ENCODE results near the gene KLHL17. TPM values are rescaled to one million over a fixed set of nuclear protein-coding genes. Genes with fewer than 3 reads are reported as not detected.

KLHL17 gene
- total RNA-seq, 4 donors from 2014 or later: 1.3 to 5.7 (median 2.3) TPM

- Histone ChIP-seq H3K27me3 (peaks cover 4 to 11% (median 7%) of the 10 kb centered on the region in 3 donors), H3K9me3 (no peaks in the 10 kb centered on the region), H3K27ac (no peak overlapping the region), H3K4me3 (peak overlapping the region in 1 of 4 donors; percentile 63), H3K4me1 (peaks cover 0 to 3% of the 10 kb centered on the region in 2 donors), H3K36me3 (no peaks in the 10 kb centered on the region)
- ATAC-seq (no peak), DNase-seq (no peak)
- TF ChIP-seq, protein P1, sequence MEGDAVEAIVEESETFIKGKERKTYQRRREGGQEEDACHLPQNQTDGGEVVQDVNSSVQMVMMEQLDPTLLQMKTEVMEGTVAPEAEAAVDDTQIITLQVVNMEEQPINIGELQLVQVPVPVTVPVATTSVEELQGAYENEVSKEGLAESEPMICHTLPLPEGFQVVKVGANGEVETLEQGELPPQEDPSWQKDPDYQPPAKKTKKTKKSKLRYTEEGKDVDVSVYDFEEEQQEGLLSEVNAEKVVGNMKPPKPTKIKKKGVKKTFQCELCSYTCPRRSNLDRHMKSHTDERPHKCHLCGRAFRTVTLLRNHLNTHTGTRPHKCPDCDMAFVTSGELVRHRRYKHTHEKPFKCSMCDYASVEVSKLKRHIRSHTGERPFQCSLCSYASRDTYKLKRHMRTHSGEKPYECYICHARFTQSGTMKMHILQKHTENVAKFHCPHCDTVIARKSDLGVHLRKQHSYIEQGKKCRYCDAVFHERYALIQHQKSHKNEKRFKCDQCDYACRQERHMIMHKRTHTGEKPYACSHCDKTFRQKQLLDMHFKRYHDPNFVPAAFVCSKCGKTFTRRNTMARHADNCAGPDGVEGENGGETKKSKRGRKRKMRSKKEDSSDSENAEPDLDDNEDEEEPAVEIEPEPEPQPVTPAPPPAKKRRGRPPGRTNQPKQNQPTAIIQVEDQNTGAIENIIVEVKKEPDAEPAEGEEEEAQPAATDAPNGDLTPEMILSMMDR (IDR thresholded peaks at IDR 0.05 in 4 of 5, conservative IDR thresholded peaks at IDR 0.05 in 1 of 5): no peak
- no peak for TF ChIP-seq POLR2A (IDR thresholded peaks at IDR 0.05)
- intact Hi-C loops (cut with DNase I; ENCODE audit: low total_unique reads) (no loop called here), in situ Hi-C loops (cut with MboI; ENCODE audit: low sequenced_read_pairs in 4 of 4) (no loop called here)
These were observed 36.7 kb downstream of the KLHL17 start for GRCh38 chr1:996851-997712.

GRCh38 chr1:997713-997992 is 37.3 kb downstream of the KLHL17 start:
- peaks cover 0 to 3% of the 10 kb centered on the region in 2 donors for H3K4me1 ChIP-seq

GRCh38 chr1:997993-998744 is 37.8 kb downstream of the KLHL17 start:
- no peak for TF ChIP-seq POLR2A (IDR thresholded peaks at IDR 0.05)
- TF ChIP-seq, protein P1 (IDR thresholded peaks at IDR 0.05 in 4 of 5, conservative IDR thresholded peaks at IDR 0.05 in 1 of 5): no peak
- Histone ChIP-seq H3K9me3 (no peaks in the 10 kb centered on the region), H3K27ac (no peak overlapping the region), H3K4me3 (peak overlapping the region in 3 of 4 donors; percentile 34 to 79 (median 63)), H3K27me3 (peaks cover 4 to 11% (median 7%) of the 10 kb centered on the region in 3 donors), H3K4me1 (peaks cover 0 to 3% of the 10 kb centered on the region in 2 donors), H3K36me3 (no peaks in the 10 kb centered on the region)
- intact Hi-C loops (cut with DNase I; ENCODE audit: low total_unique reads): no loop called here
- in situ Hi-C loops (cut with MboI; ENCODE audit: low sequenced_read_pairs in 4 of 4): no loop called here
- no peak for DNase-seq
- no peak for ATAC-seq

More at GRCh38 chr1:997713-997992, 37.3 kb downstream of the KLHL17 start:
- H3K9me3 ChIP-seq: no peaks in the 10 kb centered on the region
- TF ChIP-seq POLR2A (IDR thresholded peaks at IDR 0.05): no peak
- TF ChIP-seq, protein P1 (IDR thresholded peaks at IDR 0.05 in 4 of 5, conservative IDR thresholded peaks at IDR 0.05 in 1 of 5): no peak
- in situ Hi-C loops (cut with MboI; ENCODE audit: low sequenced_read_pairs in 4 of 4) (no loop called here), intact Hi-C loops (cut with DNase I; ENCODE audit: low total_unique reads) (no loop called here)
- ATAC-seq: no peak
- no peaks in the 10 kb centered on the region for H3K36me3 ChIP-seq
- peaks cover 4 to 11% (median 7%) of the 10 kb centered on the region in 3 donors for H3K27me3 ChIP-seq
- H3K27ac ChIP-seq: no peak overlapping the region
- peak overlapping the region in 1 of 4 donors; percentile 63 for H3K4me3 ChIP-seq
- DNase-seq: no peak

GRCh38 chr1:998745-998994 is 38.3 kb downstream of the KLHL17 start:
- intact Hi-C loops (cut with DNase I; ENCODE audit: low total_unique reads): no loop called here
- TF ChIP-seq, protein P1 (IDR thresholded peaks at IDR 0.05 in 4 of 5, conservative IDR thresholded peaks at IDR 0.05 in 1 of 5): no peak
- H3K27me3 ChIP-seq: peaks cover 4 to 11% (median 7%) of the 10 kb centered on the region in 3 donors
- H3K27ac ChIP-seq: peak overlapping the region in 2 of 4 donors; percentile 84 to 89
- in situ Hi-C loops (cut with MboI; ENCODE audit: low sequenced_read_pairs in 4 of 4): no loop called here
- H3K9me3 ChIP-seq: no peaks in the 10 kb centered on the region
- DNase-seq (no peak), ATAC-seq (no peak)
- peaks cover 0 to 3% of the 10 kb centered on the region in 2 donors for H3K4me1 ChIP-seq
- H3K4me3 ChIP-seq: peak overlapping the region; percentile 34 to 85 (median 71)
- no peaks in the 10 kb centered on the region for H3K36me3 ChIP-seq
